IMR-90 (cell line): ENCODE measurements around the gene DENND10. TPM values are rescaled to one million over a fixed set of nuclear protein-coding genes. Genes with fewer than 3 reads are reported as not detected.
"Not testable (repeated sequence)": the region's sequence is repeated elsewhere in the genome, so short reads cannot be mapped to it uniquely, and the experiment has no call there.

ENCODE experiments used
- ATAC-seq: fragments of 200-7000 bp; cut with Tn5 transposase; 2 replicates; pipeline ENCODE4 v1.9.1; 2020; ENCODE audit warnings: low read depth, mild to moderate bottlenecking, moderate library complexity
- BruUV-seq: library from RNA; stranded (reverse); fragments of 400-500 nt; replicated peaks from 2 replicates; lab custom pipeline; 2021; lab: Mats Ljungman, UMichigan
- CTCF ChIA-PET: fragments of 300-600 bp; formaldehyde crosslinking; extraction: SDS; loops from one replicate; lab custom pipeline; 2021; ENCODE audit warnings: antibody characterized with exemption; lab: Yijun Ruan, JAX
- POLR2A ChIA-PET: fragments of 300-600 bp; sonication (Branson Sonifier 250); formaldehyde crosslinking; loops from one replicate; lab custom pipeline; 2022; ENCODE audit warnings: antibody characterized with exemption; ENCODE audit not compliant: unreplicated experiment; lab: Charles Lee
- DNase-seq: peaks from one replicate; pipeline ENCODE4 v3.0.0; 2013
- H2AFZ ChIP-seq: replicated peaks from 2 replicates; pipeline ENCODE3; 2013; ENCODE audit warnings: low read length, mild to moderate bottlenecking; ENCODE audit not compliant: poor library complexity
- H2AK5ac ChIP-seq: 2 replicates; pipeline ENCODE4 v1.6.1; 2013; ENCODE audit warnings: low read depth, low read length, inconsistent platforms
- H2AK9ac ChIP-seq: replicated peaks from 2 replicates; pipeline ENCODE3; 2013; ENCODE audit warnings: mild to moderate bottlenecking, low read depth, low read length, moderate library complexity; ENCODE audit not compliant: poor library complexity
- H2BK120ac ChIP-seq: 2 replicates; pipeline ENCODE4 v1.6.1; 2013; ENCODE audit warnings: low read depth, low read length, inconsistent platforms
- H2BK15ac ChIP-seq: 3 replicates; pipeline ENCODE4 v1.6.1; 2013; ENCODE audit warnings: low read depth, low read length, inconsistent platforms
- H2BK20ac ChIP-seq: 2 replicates; pipeline ENCODE4 v1.6.1; 2013; ENCODE audit warnings: low read depth, mild to moderate bottlenecking, inconsistent platforms, low read length, moderate library complexity
- H2BK5ac ChIP-seq: 2 replicates; pipeline ENCODE4 v1.6.1; 2013; ENCODE audit warnings: mild to moderate bottlenecking, low read depth, low read length, inconsistent platforms; ENCODE audit not compliant: poor library complexity, severe bottlenecking
- H3K14ac ChIP-seq: replicated peaks from 2 replicates; pipeline ENCODE4 v1.6.1; 2013; ENCODE audit warnings: low read depth, low read length, inconsistent platforms
- H3K18ac ChIP-seq: 2 replicates; pipeline ENCODE4 v1.6.1; 2013; ENCODE audit warnings: low read depth, low read length, control low read depth
- H3K23ac ChIP-seq: 2 replicates; pipeline ENCODE4 v1.6.1; 2013; ENCODE audit warnings: low read depth, low read length, inconsistent platforms
- H3K27ac ChIP-seq: 2 replicates; pipeline ENCODE4 v1.5.1; 2013; ENCODE audit warnings: mild to moderate bottlenecking, control low read depth, low read length; ENCODE audit not compliant: insufficient read depth
- H3K27me3 ChIP-seq: 2 replicates; pipeline ENCODE4 v1.6.1; 2013; ENCODE audit warnings: low read length; ENCODE audit not compliant: control insufficient read depth, insufficient read depth
- H3K36me3 ChIP-seq: 2 replicates; pipeline ENCODE4 v1.6.1; 2013; ENCODE audit warnings: low read length, mixed read lengths; ENCODE audit not compliant: control insufficient read depth, insufficient read depth
- H3K4ac ChIP-seq: 2 replicates; pipeline ENCODE4 v1.6.1; 2013; ENCODE audit warnings: low read depth, low read length, inconsistent platforms
- H3K4me1 ChIP-seq: 2 replicates; pipeline ENCODE4 v1.6.1; 2013; ENCODE audit warnings: low read length, mixed read lengths; ENCODE audit not compliant: control insufficient read depth, insufficient read depth
- H3K4me2 ChIP-seq: 2 replicates; pipeline ENCODE4 v1.6.1; 2013; ENCODE audit warnings: low read depth, mild to moderate bottlenecking, control low read depth, low read length, moderate library complexity
- H3K4me3 ChIP-seq: 2 replicates; pipeline ENCODE4 v1.5.1; 2013; ENCODE audit warnings: low read depth, mild to moderate bottlenecking, control low read depth, low read length, moderate library complexity; ENCODE audit not compliant: insufficient read depth
- H3K56ac ChIP-seq: 2 replicates; pipeline ENCODE4 v1.6.1; 2013; ENCODE audit warnings: low read length, inconsistent platforms; ENCODE audit not compliant: insufficient read depth; ENCODE audit errors: extremely low read depth
- H3K79me1 ChIP-seq, 2 experiments: 2 replicates each; pipeline ENCODE4 v1.6.1; 2013; ENCODE audit warnings: low read length in 2 of 2, inconsistent platforms in 1 of 2, low read depth in 1 of 2
- H3K9ac ChIP-seq: 2 replicates; pipeline ENCODE4 v1.6.1; 2013; ENCODE audit warnings: low read depth, low read length, control low read depth
- H3K9me1 ChIP-seq: 2 replicates; pipeline ENCODE4 v1.6.1; 2013; ENCODE audit warnings: low read length, inconsistent platforms; ENCODE audit not compliant: insufficient read depth
- H3K9me3 ChIP-seq: 2 replicates; pipeline ENCODE4 v1.6.1; 2013; ENCODE audit warnings: low read length; ENCODE audit not compliant: control insufficient read depth, insufficient read depth
- H4K20me1 ChIP-seq: 2 replicates; pipeline ENCODE4 v1.6.1; 2013; ENCODE audit warnings: low read length, inconsistent platforms; ENCODE audit not compliant: insufficient read depth
- H4K5ac ChIP-seq: 2 replicates; pipeline ENCODE4 v1.6.1; 2013; ENCODE audit warnings: mild to moderate bottlenecking, low read depth, low read length, control low read depth
- H4K8ac ChIP-seq, 2 experiments: 2 replicates each; pipeline ENCODE4 v1.6.1; 2013; ENCODE audit warnings: low read depth in 2 of 2, low read length in 2 of 2, control low read depth in 1 of 2, inconsistent platforms in 1 of 2
- H4K91ac ChIP-seq: 2 replicates; pipeline ENCODE4 v1.6.1; 2013; ENCODE audit warnings: low read depth, low read length, inconsistent platforms; ENCODE audit not compliant: insufficient read depth
- WGBS, 2 experiments: methylation state at CpG; one replicate each; pipeline versions ENCODE4 v1.1.5 to v1.1.7; 2013; ENCODE audit warnings: missing lambda C conversion rate in 2 of 2; ENCODE audit not compliant: insufficient read length in 1 of 2; ENCODE audit errors: extremely low coverage in 2 of 2; 5-methylcytosine and 5-hydroxymethylcytosine counted together
- dilution Hi-C: fragments of 300-500 bp; cut with HindIII; formaldehyde crosslinking; loops from one replicate; pipeline ENCODE4 v1.14.3; 2018; ENCODE audit warnings: low sequenced_read_pairs; ENCODE audit not compliant: unreplicated experiment
- in situ Hi-C: fragments of 300-500 bp; cut with MboI; formaldehyde crosslinking; loops from 3 replicates; pipeline ENCODE4 v1.14.3; 2019; ENCODE audit warnings: low sequenced_read_pairs, inconsistent platforms, mixed read lengths
- intact Hi-C: fragments of 100-400 bp; cut with micrococcal nuclease; formaldehyde crosslinking; loops from 2 replicates; pipeline ENCODE4 v1.10.0; 2022
- polyA plus RNA-seq, 3 experiments: library from polyadenylated mRNA; depleted of rRNA; stranded (reverse); fragments of >200 nt; gene quantifications; 2 replicates each; pipeline ENCODE4 v1.2.3, GENCODE V29; 2012; ENCODE audit warnings: low replicate concordance in 1 of 3
- total RNA-seq: library from RNA; depleted of rRNA; stranded (reverse); fragments of >200 nt; gene quantifications from 2 replicates; pipeline ENCODE4 v1.2.3, GENCODE V29; 2012

Gene DENND10
- total and polyA plus RNA-seq, 2 of the 4 experiments (the other 2 are of a cell fraction): 50.9 to 81.4 TPM

DNA sequence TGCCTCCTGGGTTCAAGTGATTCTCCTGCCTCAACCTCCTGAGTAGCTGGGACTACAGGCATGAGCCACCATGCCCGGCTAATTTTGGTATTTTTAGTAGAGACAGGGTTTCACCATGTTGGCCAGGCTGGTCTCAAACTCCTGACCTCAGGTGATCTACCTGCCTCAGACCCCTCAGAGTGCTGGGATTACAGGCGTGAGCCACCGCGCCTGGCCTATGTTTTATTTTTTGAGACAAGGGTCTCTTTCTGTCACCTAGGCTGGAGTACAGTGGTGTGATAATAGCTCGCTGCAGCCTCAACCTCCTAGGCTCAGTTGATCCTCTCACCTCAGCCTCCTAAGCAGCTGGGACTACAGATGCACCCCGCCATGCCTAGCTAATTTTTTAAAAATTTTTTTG is 47.7 kb downstream of the DENND10 start:
- H2BK120ac ChIP-seq, H2BK20ac ChIP-seq, H3K4ac ChIP-seq, H4K20me1 ChIP-seq, H3K9me3 ChIP-seq, H2AK9ac ChIP-seq, H3K23ac ChIP-seq, intact Hi-C loops, H3K4me3 ChIP-seq, H3K14ac ChIP-seq, H3K4me2 ChIP-seq, H3K9me1 ChIP-seq, H3K56ac ChIP-seq, H3K27ac ChIP-seq, H3K18ac ChIP-seq, H2BK15ac ChIP-seq, ATAC-seq, DNase-seq, POLR2A ChIA-PET, dilution Hi-C loops, H3K4me1 ChIP-seq, CTCF ChIA-PET, H4K5ac ChIP-seq, in situ Hi-C loops, H3K27me3 ChIP-seq, H3K9ac ChIP-seq, H2BK5ac ChIP-seq, H3K79me1 ChIP-seq, H4K91ac ChIP-seq, H4K8ac ChIP-seq, H2AK5ac ChIP-seq, H2AFZ ChIP-seq, BruUV-seq: not testable (repeated sequence)
- no CpG with 5 or more reads among the region's 6 CpGs for WGBS, 2 experiments
- H3K36me3 ChIP-seq: peaks cover 27% of the 10 kb centered on the region
